ENCODE measurements around the gene ONECUT1.
A peak's percentile ranks its signal among the peaks of the same experiment; 100 is the strongest.

ONECUT1 gene

DNA sequence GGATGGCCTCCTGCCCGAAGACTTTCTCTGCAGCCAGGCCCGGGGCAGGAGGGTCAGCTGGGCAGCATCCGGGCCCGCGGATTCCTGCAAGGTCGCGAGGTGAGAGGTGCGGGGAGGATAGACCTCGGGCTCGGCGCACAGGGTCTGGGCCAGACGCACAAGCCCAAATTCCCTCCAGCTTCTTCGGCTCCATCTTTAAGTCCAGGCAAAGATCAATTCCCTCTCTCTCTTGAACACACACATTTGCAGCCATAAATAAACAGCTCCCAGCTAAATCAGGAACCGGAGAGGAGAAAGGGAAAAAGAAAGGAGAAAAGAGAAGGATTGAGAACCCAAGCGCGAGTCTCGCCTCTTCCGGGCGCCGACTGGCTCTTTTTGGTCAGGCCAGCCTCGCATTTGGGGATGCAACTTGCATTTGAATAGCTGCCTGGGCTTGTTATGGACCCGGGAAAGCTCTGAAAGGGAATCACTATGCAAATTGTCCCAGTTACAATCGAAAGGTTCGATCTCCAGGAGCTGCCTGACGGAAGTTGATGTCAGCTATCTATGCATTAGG, 14.5 kb upstream of the ONECUT1 start:
- H3K4me3 ChIP-seq (ENCODE audit: low read length in 2 of 2) = peak overlapping the region; percentile 56 to 62
- no peaks in the 10 kb centered on the region for H3K36me3 ChIP-seq (ENCODE audit: control insufficient read depth in 2 of 2, insufficient read depth in 2 of 2, low read length in 2 of 2)
- H3K27ac ChIP-seq (ENCODE audit: low read depth in 2 of 2, low read length in 2 of 2) = no peak overlapping the region
- H3K9me3 ChIP-seq (ENCODE audit: control insufficient read depth in 2 of 2, low read length in 2 of 2) = no peaks in the 10 kb centered on the region
- peaks cover 5 to 11% of the 10 kb centered on the region in 2 donors for H3K4me1 ChIP-seq (ENCODE audit: control insufficient read depth in 2 of 2, insufficient read depth in 2 of 2, low read length in 2 of 2)
- H3K9ac ChIP-seq (ENCODE audit: low read depth in 1 of 2, low read length in 2 of 2) = no peak overlapping the region
- peaks cover 64 to 70% of the 10 kb centered on the region in 2 donors for H3K27me3 ChIP-seq (ENCODE audit: control insufficient read depth in 2 of 2, insufficient read depth in 2 of 2, low read length in 2 of 2)

DNA sequence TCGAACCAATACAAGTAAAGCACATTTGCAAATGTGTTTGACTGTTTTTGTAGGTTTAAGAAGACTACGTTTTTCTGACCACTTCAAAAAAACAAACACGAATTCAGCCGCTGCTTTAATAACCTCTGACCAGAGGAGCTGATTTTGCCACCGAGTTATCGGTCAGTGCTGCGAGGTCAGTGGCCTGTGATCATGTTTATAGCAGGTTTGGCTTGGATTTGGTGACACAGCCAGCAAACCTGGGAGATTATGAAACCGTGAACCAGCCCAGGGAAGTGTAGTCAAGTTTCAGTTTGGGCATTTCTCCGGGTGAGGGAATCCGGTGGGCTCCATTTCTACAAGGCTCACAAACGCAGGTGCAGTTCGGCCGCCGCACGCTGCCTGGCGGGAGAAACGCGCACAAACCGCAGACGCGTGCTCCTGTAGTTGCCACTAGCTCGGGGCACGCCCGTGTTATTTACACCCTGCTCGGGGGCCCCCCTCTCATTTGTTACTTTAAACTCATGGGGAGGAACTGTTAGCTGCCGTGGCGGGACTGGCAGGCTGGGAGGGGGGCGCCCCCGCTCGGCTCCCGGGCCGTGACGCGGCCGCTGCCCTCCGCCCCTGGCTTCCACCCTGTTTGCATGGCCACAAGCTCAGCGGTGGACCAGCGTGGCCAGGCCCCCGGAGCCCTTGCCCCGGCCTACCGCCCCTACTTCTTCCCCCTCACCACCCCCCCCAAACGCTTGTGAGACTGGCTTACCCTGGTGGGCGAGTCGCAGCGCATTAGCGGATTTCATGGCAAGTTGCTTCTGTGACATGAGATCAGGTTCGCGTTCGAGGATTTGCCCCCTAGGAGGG, 13.6 kb upstream of the ONECUT1 start:
- no peaks in the 10 kb centered on the region for H3K36me3 ChIP-seq (ENCODE audit: control insufficient read depth in 2 of 2, insufficient read depth in 2 of 2, low read length in 2 of 2)
- H3K9me3 ChIP-seq (ENCODE audit: control insufficient read depth in 2 of 2, low read length in 2 of 2) = no peaks in the 10 kb centered on the region
- peak overlapping the region in 1 of 2 donors; percentile 14 for H3K4me3 ChIP-seq (ENCODE audit: low read length in 2 of 2)
- H3K9ac ChIP-seq (ENCODE audit: low read depth in 1 of 2, low read length in 2 of 2) = no peak overlapping the region
- peaks cover 5 to 11% of the 10 kb centered on the region in 2 donors for H3K4me1 ChIP-seq (ENCODE audit: control insufficient read depth in 2 of 2, insufficient read depth in 2 of 2, low read length in 2 of 2)
- no peak overlapping the region for H3K27ac ChIP-seq (ENCODE audit: low read depth in 2 of 2, low read length in 2 of 2)
- H3K27me3 ChIP-seq (ENCODE audit: control insufficient read depth in 2 of 2, insufficient read depth in 2 of 2, low read length in 2 of 2) = peaks cover 59 to 74% of the 10 kb centered on the region in 2 donors

DNA sequence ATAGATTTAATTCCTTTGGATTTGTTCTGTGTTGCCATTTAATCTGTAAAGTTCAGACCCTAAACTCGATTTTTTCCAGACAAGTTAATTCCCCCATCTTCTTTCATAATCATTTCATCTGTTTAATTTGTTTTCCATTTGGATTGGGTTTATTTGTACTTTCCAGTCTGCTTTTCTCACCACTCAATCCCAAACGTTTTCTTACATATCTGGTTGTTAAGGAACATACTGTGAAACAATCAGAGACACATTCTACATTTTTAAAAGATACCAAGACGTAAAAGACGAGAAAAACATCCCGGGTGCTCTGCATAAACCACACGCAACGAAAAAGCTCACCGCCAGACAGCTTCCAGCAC, 13.0 kb upstream of the ONECUT1 start:
- Histone ChIP-seq H3K9me3 (ENCODE audit: control insufficient read depth in 2 of 2, low read length in 2 of 2) (no peaks in the 10 kb centered on the region), H3K36me3 (ENCODE audit: control insufficient read depth in 2 of 2, insufficient read depth in 2 of 2, low read length in 2 of 2) (no peaks in the 10 kb centered on the region), H3K27ac (ENCODE audit: low read depth in 2 of 2, low read length in 2 of 2) (no peak overlapping the region), H3K4me1 (ENCODE audit: control insufficient read depth in 2 of 2, insufficient read depth in 2 of 2, low read length in 2 of 2) (peaks cover 5 to 14% of the 10 kb centered on the region in 2 donors), H3K9ac (ENCODE audit: low read depth in 1 of 2, low read length in 2 of 2) (no peak overlapping the region), H3K4me3 (ENCODE audit: low read length in 2 of 2) (no peak overlapping the region), H3K27me3 (ENCODE audit: control insufficient read depth in 2 of 2, insufficient read depth in 2 of 2, low read length in 2 of 2) (peaks cover 65 to 80% of the 10 kb centered on the region in 2 donors)

DNA sequence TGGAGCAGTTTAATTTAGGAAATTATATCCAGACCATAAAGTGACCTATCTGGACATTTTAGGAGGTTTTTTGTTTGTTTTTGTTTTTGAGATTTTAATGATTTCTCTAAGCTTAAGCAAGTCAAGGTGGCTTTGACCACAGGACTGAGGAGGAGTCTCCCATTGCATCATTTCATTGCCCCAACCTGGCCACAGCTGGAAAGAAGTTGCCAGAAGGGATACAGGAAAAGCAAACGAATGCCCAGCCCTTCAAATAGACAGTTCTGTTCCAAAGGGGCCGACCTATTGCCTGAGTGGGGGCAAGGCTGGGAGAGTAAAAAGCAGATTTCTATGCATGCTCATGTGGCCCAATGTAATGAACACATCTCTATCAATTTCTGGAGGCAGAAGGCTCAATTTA, 12.0 kb upstream of the ONECUT1 start:
- H3K4me3 ChIP-seq (ENCODE audit: low read length in 2 of 2) = no peak overlapping the region
- H3K4me1 ChIP-seq (ENCODE audit: control insufficient read depth in 2 of 2, insufficient read depth in 2 of 2, low read length in 2 of 2) = peaks cover 5 to 15% of the 10 kb centered on the region in 2 donors
- H3K9ac ChIP-seq (ENCODE audit: low read depth in 1 of 2, low read length in 2 of 2) = no peak overlapping the region
- H3K27ac ChIP-seq (ENCODE audit: low read depth in 2 of 2, low read length in 2 of 2) = no peak overlapping the region
- no peaks in the 10 kb centered on the region for H3K36me3 ChIP-seq (ENCODE audit: control insufficient read depth in 2 of 2, insufficient read depth in 2 of 2, low read length in 2 of 2)
- peaks cover 72 to 78% of the 10 kb centered on the region in 2 donors for H3K27me3 ChIP-seq (ENCODE audit: control insufficient read depth in 2 of 2, insufficient read depth in 2 of 2, low read length in 2 of 2)
- no peaks in the 10 kb centered on the region for H3K9me3 ChIP-seq (ENCODE audit: control insufficient read depth in 2 of 2, low read length in 2 of 2)

DNA sequence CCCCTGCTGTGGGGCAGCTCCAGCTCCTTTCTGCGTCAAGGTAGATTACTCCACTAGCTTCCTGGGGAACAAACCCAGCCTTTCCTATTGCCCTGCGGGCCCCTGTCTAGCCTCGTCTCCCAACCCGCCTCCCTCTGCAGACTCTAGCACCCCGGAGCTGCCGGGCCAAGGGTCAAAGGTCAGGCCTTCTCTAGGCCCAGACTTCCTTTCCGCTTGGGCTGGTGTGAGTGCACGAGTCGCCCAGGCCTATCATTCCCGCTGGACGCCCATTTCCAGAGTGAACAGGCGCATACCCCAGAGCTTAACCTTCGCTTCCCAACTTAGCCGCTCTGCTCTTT, 11.6 kb upstream of the ONECUT1 start:
- H3K9ac ChIP-seq (ENCODE audit: low read depth in 1 of 2, low read length in 2 of 2) = no peak overlapping the region
- no peak overlapping the region for H3K4me3 ChIP-seq (ENCODE audit: low read length in 2 of 2)
- peaks cover 70 to 74% of the 10 kb centered on the region in 2 donors for H3K27me3 ChIP-seq (ENCODE audit: control insufficient read depth in 2 of 2, insufficient read depth in 2 of 2, low read length in 2 of 2)
- H3K4me1 ChIP-seq (ENCODE audit: control insufficient read depth in 2 of 2, insufficient read depth in 2 of 2, low read length in 2 of 2) = peaks cover 5 to 15% of the 10 kb centered on the region in 2 donors
- no peaks in the 10 kb centered on the region for H3K9me3 ChIP-seq (ENCODE audit: control insufficient read depth in 2 of 2, low read length in 2 of 2)
- H3K36me3 ChIP-seq (ENCODE audit: control insufficient read depth in 2 of 2, insufficient read depth in 2 of 2, low read length in 2 of 2) = no peaks in the 10 kb centered on the region
- H3K27ac ChIP-seq (ENCODE audit: low read depth in 2 of 2, low read length in 2 of 2) = no peak overlapping the region

DNA sequence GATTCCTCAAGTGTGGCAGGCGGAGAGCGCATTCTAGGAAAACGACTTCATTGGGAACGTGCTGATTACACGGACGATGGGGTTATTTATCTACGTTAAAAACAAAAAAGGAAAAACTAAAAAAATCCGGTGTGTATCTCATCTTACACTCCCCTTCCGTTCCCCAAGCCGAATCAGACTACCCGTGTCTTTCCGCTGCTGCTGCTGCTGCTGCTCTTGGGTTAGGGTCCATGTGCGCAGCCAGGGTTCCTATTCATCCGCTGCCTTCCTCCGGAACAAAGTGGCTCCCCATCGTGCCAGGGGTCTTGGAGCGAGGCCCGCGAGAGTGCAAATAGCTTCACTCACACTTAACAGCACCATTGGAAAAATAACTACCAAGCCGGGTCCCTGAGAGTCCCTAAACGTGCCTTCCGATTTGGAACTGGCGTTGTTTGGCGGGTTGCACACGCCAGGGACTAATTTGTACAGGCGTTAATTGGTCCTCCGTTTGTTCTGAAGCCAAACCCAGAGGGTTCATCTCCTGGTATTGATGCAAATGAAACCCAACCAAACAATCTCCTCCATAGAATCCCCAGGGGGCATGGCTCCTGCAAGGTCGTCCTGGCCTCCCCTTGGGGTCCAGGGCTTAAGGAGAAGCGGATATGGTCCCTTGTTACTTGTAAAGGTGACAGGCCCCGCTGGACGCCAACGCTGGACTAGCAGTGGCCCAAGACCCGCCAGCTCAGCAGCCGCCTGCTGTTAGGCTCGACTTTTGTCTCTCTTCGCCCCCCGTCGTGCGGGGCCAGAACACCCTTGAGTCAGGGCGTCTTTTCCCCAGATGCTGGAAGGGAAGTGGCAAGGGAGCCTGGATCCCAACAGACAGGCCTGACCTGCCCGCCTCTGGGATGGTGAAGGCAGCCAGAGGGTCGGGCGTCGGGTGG, 11.0 kb upstream of the ONECUT1 start:
- peaks cover 70 to 71% of the 10 kb centered on the region in 2 donors for H3K27me3 ChIP-seq (ENCODE audit: control insufficient read depth in 2 of 2, insufficient read depth in 2 of 2, low read length in 2 of 2)
- H3K27ac ChIP-seq (ENCODE audit: low read depth in 2 of 2, low read length in 2 of 2) = no peak overlapping the region
- no peaks in the 10 kb centered on the region for H3K9me3 ChIP-seq (ENCODE audit: control insufficient read depth in 2 of 2, low read length in 2 of 2)
- no peaks in the 10 kb centered on the region for H3K36me3 ChIP-seq (ENCODE audit: control insufficient read depth in 2 of 2, insufficient read depth in 2 of 2, low read length in 2 of 2)
- peaks cover 5 to 11% of the 10 kb centered on the region in 2 donors for H3K4me1 ChIP-seq (ENCODE audit: control insufficient read depth in 2 of 2, insufficient read depth in 2 of 2, low read length in 2 of 2)
- H3K4me3 ChIP-seq (ENCODE audit: low read length in 2 of 2) = no peak overlapping the region
- H3K9ac ChIP-seq (ENCODE audit: low read depth in 1 of 2, low read length in 2 of 2) = no peak overlapping the region

DNA sequence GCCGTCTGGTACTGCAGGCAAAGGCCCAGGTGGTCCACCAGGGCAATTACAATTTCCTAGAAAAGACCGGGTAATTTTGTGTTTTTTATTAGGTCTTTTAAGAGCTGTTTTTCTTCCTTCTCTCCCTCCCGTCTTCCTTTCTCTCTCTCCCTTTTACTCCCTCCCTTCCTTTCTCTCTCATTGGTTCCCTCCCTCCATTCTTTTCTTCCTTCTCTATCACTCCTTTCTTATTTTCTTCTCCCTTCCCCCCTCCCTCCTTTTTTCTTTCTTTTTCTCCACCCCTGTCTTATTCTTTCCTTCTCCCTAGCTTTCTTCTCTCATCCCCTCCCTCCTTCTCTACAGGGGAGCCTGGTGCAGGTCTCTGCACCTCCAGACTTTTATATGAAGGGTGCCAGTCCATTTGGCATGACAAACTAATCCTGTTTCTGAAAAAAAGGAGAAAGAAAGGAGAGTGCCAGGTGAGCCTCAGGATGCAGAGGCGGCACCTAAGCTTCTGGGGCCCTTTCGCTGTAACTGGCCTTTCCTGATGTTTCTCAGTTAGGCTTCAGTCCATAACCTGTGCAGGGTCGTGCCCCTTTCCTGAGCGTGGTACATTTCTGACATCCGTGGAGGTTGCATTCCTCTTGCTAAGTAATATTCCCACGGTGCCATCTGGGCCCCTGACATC, 9.1 kb upstream of the ONECUT1 start:
- Histone ChIP-seq H3K4me3 (ENCODE audit: low read length in 2 of 2) (no peak overlapping the region), H3K27ac (ENCODE audit: low read depth in 2 of 2, low read length in 2 of 2) (no peak overlapping the region), H3K36me3 (ENCODE audit: control insufficient read depth in 2 of 2, insufficient read depth in 2 of 2, low read length in 2 of 2) (no peaks in the 10 kb centered on the region), H3K9ac (ENCODE audit: low read depth in 1 of 2, low read length in 2 of 2) (no peak overlapping the region), H3K4me1 (ENCODE audit: control insufficient read depth in 2 of 2, insufficient read depth in 2 of 2, low read length in 2 of 2) (peaks cover 0 to 3% of the 10 kb centered on the region in 2 donors), H3K27me3 (ENCODE audit: control insufficient read depth in 2 of 2, insufficient read depth in 2 of 2, low read length in 2 of 2) (peaks cover 66 to 80% of the 10 kb centered on the region in 2 donors), H3K9me3 (ENCODE audit: control insufficient read depth in 2 of 2, low read length in 2 of 2) (no peaks in the 10 kb centered on the region)

DNA sequence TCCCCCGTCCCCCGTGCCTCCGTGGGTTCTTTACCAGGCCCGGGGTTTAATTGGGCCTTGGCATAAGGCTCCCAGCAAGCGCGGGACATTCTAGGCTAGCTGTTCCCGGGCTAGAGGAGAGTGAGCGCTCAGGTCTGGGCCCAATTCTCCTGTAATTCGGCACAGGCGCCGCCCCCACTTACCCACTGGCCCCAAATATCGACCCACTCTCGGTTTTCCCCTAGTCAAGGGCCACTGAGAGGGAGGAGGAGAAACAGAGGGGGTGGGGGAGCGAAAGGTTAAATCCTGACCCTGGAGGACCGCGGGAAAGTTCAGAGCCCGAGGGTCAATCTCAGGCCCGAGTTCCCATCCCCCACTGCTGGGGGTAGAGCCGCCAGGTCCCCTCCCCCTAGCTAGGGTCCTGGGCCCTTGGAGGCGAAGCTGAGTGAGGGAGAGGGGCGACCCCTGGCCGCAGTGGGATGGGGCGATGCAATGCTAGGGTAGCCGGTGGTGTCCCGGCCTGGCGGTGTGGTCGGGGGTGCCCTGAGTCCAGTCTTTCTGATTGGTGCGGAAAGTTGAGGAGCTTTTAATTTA, 8.5 kb upstream of the ONECUT1 start:
- Histone ChIP-seq H3K27me3 (ENCODE audit: control insufficient read depth in 2 of 2, insufficient read depth in 2 of 2, low read length in 2 of 2) (peaks cover 68 to 79% of the 10 kb centered on the region in 2 donors), H3K27ac (ENCODE audit: low read depth in 2 of 2, low read length in 2 of 2) (no peak overlapping the region), H3K4me1 (ENCODE audit: control insufficient read depth in 2 of 2, insufficient read depth in 2 of 2, low read length in 2 of 2) (peaks cover 0 to 3% of the 10 kb centered on the region in 2 donors), H3K4me3 (ENCODE audit: low read length in 2 of 2) (no peak overlapping the region), H3K9me3 (ENCODE audit: control insufficient read depth in 2 of 2, low read length in 2 of 2) (no peaks in the 10 kb centered on the region), H3K9ac (ENCODE audit: low read depth in 1 of 2, low read length in 2 of 2) (no peak overlapping the region), H3K36me3 (ENCODE audit: control insufficient read depth in 2 of 2, insufficient read depth in 2 of 2, low read length in 2 of 2) (no peaks in the 10 kb centered on the region)

DNA sequence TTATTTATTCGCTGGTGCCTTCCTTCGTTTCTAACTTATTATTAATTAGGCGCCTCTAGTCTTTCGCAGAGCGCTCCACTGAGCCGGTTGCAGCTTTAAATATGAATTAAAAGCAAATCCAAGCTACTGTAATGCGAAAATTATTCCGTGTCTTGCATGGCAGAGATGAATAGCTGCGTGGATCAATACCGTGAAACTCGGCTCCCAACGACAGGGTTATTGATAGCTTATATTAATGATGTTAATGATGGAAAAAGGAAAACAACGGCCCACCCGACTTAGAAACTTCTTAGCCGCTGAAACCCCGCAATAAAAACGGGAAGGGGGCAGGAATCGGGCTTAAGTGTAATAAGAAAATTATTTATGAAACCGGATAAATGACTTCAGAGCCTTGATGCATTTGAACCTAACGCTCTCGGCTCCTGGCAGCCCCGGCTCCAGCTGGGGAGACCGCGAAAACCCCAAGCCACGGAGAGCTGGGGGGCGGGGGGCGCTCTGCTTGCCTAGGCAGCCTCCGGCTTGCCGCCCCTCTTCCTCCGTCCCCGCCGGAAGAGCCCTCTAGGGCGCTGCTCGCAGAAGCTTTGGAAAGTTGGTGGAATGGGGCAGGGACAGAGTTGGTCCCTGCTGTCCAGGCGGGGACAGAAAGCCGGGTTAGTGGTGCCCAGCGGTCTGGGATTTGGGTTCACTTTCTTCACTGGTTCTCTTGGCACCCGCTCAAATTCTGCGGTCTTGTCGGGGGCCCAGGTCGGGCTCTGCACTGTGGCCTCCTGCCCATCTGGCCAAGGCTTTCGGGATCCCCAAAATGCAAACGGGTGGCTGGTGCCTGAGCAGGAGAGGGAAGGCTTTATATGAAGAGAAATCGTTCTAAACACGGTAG, 7.7 kb upstream of the ONECUT1 start:
- Histone ChIP-seq H3K36me3 (ENCODE audit: control insufficient read depth in 2 of 2, insufficient read depth in 2 of 2, low read length in 2 of 2) (no peaks in the 10 kb centered on the region), H3K9ac (ENCODE audit: low read depth in 1 of 2, low read length in 2 of 2) (no peak overlapping the region), H3K27ac (ENCODE audit: low read depth in 2 of 2, low read length in 2 of 2) (no peak overlapping the region), H3K27me3 (ENCODE audit: control insufficient read depth in 2 of 2, insufficient read depth in 2 of 2, low read length in 2 of 2) (peaks cover 63 to 71% of the 10 kb centered on the region in 2 donors), H3K4me3 (ENCODE audit: low read length in 2 of 2) (no peak overlapping the region), H3K4me1 (ENCODE audit: control insufficient read depth in 2 of 2, insufficient read depth in 2 of 2, low read length in 2 of 2) (peaks cover 0 to 3% of the 10 kb centered on the region in 2 donors), H3K9me3 (ENCODE audit: control insufficient read depth in 2 of 2, low read length in 2 of 2) (no peaks in the 10 kb centered on the region)

Measured in mucosa of rectum (tissue), 2 donors.